HL-60 (cell line): ENCODE results near the gene HSPA1L.
"Not testable (repeated sequence)": the region's sequence is repeated elsewhere in the genome, so short reads cannot be mapped to it uniquely, and the experiment has no call there.

Source experiments
- DNase-seq, 2 experiments: peaks; one replicate each; pipeline ENCODE4 v3.0.0-alpha.2; 2010 to 2020; ENCODE audit warnings: low read depth in 1 of 2, low spot score in 1 of 2
- H3K27ac ChIP-seq: fragments of 250-450 bp; sonication (Bioruptor Pico); replicated peaks from 2 replicates; pipeline ENCODE4 v1.5.1; 2020; ENCODE audit warnings: mild to moderate bottlenecking, moderate library complexity
- H3K27me3 ChIP-seq: fragments of 250-450 bp; sonication (Bioruptor Pico); 2 replicates; pipeline ENCODE4 v1.5.1; 2021; ENCODE audit warnings: mild to moderate bottlenecking, moderate library complexity; ENCODE audit not compliant: insufficient read depth, poor library complexity, severe bottlenecking
- H3K4me3 ChIP-seq: replicated peaks from 2 replicates; pipeline ENCODE4 v1.5.1; 2011; ENCODE audit warnings: mild to moderate bottlenecking, control low read depth, low read length; ENCODE audit not compliant: insufficient read depth
- GABPA ChIP-seq: IDR thresholded peaks from 2 replicates; pipeline ENCODE4 v1.6.1; 2012; ENCODE audit warnings: low read depth
- POLR2AphosphoS5 ChIP-seq: IDR thresholded peaks from 2 replicates; pipeline ENCODE4 v1.6.1; 2012; ENCODE audit warnings: low read depth
- SPI1 ChIP-seq: IDR thresholded peaks from 2 replicates; pipeline ENCODE4 v1.6.1; 2012; ENCODE audit warnings: low read depth, mild to moderate bottlenecking, borderline replicate concordance
- TF ChIP-seq, protein P1 (sequence below): IDR thresholded peaks from 2 replicates; pipeline ENCODE4 v1.6.1; 2012; ENCODE audit warnings: low read depth; ENCODE audit not compliant: insufficient replicate concordance
- TF ChIP-seq, protein P2 (sequence below): IDR thresholded peaks from one replicate; pipeline ENCODE4 v1.5.1; 2011; ENCODE audit warnings: low read length, control low read depth, inconsistent platforms; ENCODE audit not compliant: insufficient read depth

The HSPA1L gene

DNA sequence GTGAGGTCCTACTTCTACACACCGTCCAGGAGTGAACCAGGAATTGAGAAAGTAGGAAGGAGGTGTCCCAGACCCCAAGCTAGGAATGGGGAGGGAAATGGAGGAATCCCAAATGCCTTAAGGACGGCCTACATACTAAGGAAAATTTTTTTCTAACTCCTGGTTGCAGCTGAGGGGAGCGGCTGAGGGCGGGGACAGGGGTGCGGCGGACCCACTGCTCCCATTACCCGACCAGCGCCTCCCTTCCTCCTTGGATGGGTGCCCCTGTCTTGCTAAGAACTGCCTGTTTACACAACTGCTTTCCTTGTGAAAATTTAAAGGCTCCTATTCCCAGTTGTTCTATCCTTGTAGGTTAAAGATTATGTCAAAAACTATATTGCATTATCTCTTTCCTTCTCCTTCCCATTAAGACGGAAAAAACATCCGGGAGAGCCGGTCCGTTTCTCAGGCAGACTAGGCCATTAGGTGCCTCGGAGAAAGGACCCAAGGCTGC, 11.8 kb upstream of the HSPA1L start:
- DNase-seq, result peak in 1 of 2 experiments; percentile 77
- no peak; the same call in 1 of the 2 replicates for TF ChIP-seq POLR2AphosphoS5
- TF ChIP-seq, protein P1, sequence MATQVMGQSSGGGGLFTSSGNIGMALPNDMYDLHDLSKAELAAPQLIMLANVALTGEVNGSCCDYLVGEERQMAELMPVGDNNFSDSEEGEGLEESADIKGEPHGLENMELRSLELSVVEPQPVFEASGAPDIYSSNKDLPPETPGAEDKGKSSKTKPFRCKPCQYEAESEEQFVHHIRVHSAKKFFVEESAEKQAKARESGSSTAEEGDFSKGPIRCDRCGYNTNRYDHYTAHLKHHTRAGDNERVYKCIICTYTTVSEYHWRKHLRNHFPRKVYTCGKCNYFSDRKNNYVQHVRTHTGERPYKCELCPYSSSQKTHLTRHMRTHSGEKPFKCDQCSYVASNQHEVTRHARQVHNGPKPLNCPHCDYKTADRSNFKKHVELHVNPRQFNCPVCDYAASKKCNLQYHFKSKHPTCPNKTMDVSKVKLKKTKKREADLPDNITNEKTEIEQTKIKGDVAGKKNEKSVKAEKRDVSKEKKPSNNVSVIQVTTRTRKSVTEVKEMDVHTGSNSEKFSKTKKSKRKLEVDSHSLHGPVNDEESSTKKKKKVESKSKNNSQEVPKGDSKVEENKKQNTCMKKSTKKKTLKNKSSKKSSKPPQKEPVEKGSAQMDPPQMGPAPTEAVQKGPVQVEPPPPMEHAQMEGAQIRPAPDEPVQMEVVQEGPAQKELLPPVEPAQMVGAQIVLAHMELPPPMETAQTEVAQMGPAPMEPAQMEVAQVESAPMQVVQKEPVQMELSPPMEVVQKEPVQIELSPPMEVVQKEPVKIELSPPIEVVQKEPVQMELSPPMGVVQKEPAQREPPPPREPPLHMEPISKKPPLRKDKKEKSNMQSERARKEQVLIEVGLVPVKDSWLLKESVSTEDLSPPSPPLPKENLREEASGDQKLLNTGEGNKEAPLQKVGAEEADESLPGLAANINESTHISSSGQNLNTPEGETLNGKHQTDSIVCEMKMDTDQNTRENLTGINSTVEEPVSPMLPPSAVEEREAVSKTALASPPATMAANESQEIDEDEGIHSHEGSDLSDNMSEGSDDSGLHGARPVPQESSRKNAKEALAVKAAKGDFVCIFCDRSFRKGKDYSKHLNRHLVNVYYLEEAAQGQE, result no peak
- TF ChIP-seq SPI1, result no peak
- no peak for TF ChIP-seq GABPA
- TF ChIP-seq, protein P2, sequence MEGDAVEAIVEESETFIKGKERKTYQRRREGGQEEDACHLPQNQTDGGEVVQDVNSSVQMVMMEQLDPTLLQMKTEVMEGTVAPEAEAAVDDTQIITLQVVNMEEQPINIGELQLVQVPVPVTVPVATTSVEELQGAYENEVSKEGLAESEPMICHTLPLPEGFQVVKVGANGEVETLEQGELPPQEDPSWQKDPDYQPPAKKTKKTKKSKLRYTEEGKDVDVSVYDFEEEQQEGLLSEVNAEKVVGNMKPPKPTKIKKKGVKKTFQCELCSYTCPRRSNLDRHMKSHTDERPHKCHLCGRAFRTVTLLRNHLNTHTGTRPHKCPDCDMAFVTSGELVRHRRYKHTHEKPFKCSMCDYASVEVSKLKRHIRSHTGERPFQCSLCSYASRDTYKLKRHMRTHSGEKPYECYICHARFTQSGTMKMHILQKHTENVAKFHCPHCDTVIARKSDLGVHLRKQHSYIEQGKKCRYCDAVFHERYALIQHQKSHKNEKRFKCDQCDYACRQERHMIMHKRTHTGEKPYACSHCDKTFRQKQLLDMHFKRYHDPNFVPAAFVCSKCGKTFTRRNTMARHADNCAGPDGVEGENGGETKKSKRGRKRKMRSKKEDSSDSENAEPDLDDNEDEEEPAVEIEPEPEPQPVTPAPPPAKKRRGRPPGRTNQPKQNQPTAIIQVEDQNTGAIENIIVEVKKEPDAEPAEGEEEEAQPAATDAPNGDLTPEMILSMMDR, result no peak
- peak overlapping the region; percentile 71 for H3K4me3 ChIP-seq
- peak overlapping the region; percentile 87 for H3K27ac ChIP-seq
- no peaks in the 10 kb centered on the region for H3K27me3 ChIP-seq

DNA sequence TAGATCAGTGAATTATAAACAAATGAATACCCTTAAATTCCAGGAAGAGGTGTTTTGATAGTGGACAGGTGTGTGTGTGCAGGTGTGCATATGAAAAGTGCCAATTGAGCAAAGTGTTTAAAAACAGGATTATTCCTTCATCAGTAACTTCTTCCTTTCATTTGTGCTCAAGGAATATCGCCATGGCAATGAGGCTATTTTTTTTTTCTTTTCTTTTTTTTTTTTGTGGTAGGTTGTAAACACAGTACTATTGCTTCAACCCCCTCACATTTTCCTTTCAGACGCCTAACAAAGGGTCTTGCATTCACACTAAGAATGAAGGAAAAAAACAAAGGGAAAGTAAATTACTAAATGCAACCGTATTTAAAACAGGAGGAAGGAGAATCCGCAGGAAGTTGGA, 10.5 kb upstream of the HSPA1L start:
- Histone ChIP-seq H3K4me3 (no peak overlapping the region), H3K27me3 (no peaks in the 10 kb centered on the region), H3K27ac (no peak overlapping the region)
- no peak for TF ChIP-seq GABPA
- no peak for TF ChIP-seq SPI1
- TF ChIP-seq, protein P2, result no peak
- TF ChIP-seq POLR2AphosphoS5, result no peak
- TF ChIP-seq, protein P1, result no peak
- no peak for DNase-seq

DNA sequence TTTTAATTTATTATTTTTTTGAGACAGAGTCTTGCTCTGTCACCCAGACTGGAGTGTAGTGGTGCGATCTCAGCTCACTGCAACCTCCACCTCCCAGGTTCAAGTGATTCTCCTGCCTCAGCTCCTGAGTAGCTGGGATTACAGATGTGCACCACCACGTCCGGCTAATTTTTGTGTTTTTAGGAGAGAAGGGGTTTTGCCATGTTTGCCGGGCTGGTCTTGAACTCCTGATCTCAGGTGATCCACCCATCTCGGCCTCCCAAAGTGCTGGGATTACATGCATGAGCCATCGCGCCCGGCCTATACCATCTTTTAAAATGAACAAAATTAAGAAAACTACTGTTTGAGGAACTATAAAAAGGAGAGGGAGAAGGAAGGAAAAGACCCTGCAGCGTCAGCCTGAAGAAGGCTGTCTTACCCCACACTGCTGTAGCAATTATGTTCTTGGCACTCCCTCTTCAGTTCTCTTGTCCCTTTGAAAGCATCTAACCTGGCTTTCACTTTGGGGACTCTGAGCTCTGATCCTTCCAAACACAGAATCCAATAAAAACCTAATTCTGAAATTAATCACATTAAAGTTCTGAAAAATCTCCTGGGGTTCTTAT, 8.6 kb upstream of the HSPA1L start:
- not testable (repeated sequence) for H3K4me3 ChIP-seq, H3K27me3 ChIP-seq
- peak in 1 of 2 experiments; percentile 57 for DNase-seq
- peak overlapping the region; percentile 75 for H3K27ac ChIP-seq

DNA sequence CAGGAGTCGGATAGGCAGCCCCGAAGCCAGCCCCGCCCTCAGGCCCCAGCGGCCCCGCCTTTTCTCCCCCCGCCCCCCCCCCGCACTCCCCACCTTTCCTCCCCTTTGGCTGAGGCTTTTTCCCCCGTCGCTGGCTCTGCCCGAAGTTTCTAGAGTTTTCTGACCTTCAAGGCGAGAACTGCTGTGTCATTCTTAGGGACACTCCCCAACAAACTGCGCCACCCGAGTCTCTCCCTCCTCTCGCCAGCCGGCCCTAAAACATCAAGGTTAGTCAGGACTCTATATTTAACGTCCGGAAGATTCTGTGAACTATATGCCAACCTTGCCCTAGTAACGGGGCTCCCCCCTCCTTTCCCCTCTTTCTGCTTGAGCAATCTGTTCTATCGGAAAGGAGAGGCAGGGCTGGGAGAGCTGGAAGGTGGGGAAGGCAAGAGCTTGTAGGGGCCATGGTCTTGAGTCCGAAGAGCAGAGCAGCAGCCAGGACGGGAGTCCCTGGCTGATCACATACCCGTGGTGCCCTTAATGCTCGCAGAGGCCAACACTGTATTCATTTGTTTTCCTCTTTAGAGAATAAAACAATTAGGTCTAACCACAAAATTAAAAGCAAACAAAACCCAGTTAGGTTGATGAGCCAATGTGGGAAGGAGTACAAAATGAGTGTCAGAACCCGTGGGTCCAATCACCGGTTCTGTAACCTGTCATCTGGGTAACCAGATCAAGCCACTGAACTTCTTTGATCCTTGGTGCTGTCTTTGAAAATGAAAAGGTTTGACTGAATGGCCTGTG, 7.1 kb upstream of the HSPA1L start:
- DNase-seq, result peak; percentile 77 to 86

More for the DNA sequence above, 7.1 kb upstream of the HSPA1L start:
- Histone ChIP-seq H3K4me3 (peak overlapping the region; percentile 47), H3K27me3 (no peaks in the 10 kb centered on the region), H3K27ac (peak overlapping the region; percentile 75)
- TF ChIP-seq, protein P1, result no peak
- TF ChIP-seq, protein P2, result no peak
- TF ChIP-seq GABPA (no peak), SPI1 (no peak), POLR2AphosphoS5 (no peak)
